GM19099 (cell line): ENCODE measurements around the gene PLPPR2.

Experiments used
- POLR2A ChIP-seq: IDR thresholded peaks from 3 replicates; pipeline ENCODE4 v1.6.1; 2011; ENCODE audit warnings: low read depth; ENCODE audit not compliant: insufficient read length; ENCODE audit errors: extremely low read depth

PLPPR2 gene

GRCh38 chr19:11401808-11402543, 46.7 kb downstream of the PLPPR2 start:
- no peak for TF ChIP-seq POLR2A

DNA sequence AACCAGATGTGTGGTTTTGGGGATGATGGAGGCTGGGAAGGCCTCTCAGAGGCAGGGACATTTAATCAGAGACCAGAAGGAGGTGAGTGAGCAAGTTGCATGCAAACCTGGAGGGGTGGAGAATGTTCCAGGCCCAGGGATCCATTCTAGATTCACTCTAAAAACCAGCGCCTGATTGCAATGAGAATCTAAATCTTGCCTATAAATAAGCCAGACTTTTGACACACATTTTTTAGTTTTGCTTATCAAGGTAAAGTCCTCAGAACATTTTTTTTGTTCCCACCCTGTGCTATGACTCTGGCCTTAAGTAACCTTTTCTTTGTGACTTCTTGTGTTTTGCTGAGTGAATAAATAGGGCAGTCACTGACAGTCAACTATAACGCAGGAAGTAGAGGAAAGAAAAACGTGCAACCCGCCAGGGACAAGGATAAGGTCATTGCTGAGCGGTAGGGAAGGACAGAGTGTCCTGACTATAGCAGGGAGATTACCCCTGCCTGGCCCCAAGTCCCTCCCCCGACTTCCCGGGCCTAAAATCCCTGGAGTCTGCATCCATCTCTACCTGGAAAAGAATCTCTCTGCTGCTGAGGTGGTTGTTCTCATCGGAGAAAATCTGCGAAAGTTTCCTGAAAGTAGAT, 49.5 kb downstream of the PLPPR2 start:
- TF ChIP-seq POLR2A = no peak

GRCh38 chr19:11405846-11406643, 50.8 kb downstream of the PLPPR2 start:
- TF ChIP-seq POLR2A = no peak

DNA sequence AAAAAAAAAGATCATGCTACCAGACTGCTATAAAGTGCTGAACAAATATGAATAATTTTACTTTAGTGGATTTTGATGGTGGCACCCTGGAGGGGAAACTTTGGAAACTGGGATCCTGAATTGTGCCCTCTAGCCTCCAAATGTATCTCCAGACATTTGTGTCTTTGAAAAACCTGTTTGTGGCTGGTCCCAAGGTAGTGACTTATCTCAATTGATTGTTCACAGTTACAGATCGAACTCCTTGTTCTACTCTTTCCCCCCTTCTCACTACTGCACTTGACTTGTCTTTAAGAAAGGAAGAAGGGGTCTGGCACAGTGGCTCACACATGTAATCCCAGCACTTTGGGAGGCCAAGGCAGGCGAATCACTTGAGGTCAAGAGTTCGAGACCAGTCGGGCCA, 53.4 kb downstream of the PLPPR2 start:
- TF ChIP-seq POLR2A = no peak

DNA sequence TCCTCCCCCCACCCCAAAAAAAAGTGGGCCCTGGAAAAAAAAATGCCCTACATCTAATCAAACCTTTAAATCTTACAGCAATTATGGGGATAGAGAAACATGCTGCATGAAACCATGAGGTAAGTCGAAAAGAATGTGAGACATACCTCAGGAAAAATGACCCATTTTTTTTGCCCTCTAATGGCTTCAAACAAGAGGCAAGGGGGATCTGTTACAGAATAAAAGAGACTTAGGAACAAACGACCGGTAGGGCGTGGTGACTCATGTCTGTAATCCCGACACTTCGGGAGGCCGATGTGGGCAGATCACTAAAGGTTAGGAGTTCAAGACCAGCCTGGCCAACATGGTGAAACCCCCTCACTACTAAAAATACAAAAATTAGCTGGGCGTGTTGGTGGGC, 55.5 kb downstream of the PLPPR2 start:
- no peak for TF ChIP-seq POLR2A

- no peak for TF ChIP-seq POLR2A
Measured at GRCh38 chr19:11414544-11414943, 59.3 kb downstream of the PLPPR2 start.
